ENCODE measurements around the gene LMNA.

DNA sequence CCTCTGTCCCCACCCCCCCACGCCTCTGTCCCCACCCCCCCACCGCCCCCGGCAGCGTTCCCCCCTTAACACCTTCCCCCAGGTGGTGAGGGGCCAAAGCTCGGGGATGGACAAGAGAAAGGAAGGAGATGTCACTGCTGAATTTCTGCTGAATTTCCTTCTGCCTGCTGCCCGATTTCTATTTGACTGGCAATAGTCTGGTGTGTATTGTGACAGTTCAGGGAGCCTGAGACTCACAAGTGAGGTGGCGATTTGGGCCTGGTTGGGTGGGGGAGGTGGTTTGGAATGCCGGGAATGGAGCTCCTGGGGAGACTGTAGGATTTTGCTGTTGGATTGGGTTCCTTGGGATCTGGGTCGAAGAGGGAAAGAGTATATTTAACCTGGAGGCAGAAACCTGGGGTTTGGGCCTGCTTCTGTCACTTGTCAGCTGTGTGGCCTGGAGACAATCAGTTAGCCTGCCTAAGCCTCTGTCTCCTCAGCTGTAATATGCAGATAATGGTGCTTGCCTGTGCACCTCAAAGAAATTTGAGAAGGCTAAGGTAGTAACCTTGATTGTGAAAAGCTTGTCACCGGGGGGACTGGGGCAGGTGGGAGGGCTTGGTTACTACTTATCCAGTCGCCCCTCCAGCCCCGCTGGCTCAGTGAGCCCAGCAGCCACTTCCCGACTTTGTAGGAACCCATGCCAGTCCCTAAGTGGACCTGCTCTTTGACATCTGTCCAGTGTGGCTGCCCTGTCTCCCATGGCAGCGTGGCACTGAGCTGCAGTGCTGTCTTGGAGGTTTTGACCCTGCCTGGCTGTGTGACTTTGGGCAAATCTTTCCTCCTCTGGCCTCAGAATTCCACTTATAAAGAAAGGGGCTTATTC is 7.7 kb upstream of the LMNA start:
- TF ChIP-seq, protein P1, sequence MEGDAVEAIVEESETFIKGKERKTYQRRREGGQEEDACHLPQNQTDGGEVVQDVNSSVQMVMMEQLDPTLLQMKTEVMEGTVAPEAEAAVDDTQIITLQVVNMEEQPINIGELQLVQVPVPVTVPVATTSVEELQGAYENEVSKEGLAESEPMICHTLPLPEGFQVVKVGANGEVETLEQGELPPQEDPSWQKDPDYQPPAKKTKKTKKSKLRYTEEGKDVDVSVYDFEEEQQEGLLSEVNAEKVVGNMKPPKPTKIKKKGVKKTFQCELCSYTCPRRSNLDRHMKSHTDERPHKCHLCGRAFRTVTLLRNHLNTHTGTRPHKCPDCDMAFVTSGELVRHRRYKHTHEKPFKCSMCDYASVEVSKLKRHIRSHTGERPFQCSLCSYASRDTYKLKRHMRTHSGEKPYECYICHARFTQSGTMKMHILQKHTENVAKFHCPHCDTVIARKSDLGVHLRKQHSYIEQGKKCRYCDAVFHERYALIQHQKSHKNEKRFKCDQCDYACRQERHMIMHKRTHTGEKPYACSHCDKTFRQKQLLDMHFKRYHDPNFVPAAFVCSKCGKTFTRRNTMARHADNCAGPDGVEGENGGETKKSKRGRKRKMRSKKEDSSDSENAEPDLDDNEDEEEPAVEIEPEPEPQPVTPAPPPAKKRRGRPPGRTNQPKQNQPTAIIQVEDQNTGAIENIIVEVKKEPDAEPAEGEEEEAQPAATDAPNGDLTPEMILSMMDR (IDR thresholded peaks at IDR 0.05), result no peak
- TF ChIP-seq POLR2A (IDR thresholded peaks at IDR 0.05), result no peak
- no peak for TF ChIP-seq EP300 (IDR thresholded peaks at IDR 0.05)
